Duodenal mucosa (tissue), 2 donors: ENCODE results near the gene CBFA2T2.

Source experiments
- H3K27ac ChIP-seq: one replicate; pipeline ENCODE4 v1.7.0; 2013; ENCODE audit warnings: low read depth, low read length
- H3K27me3 ChIP-seq, 2 donors: one replicate each; pipeline ENCODE4 v1.7.0; 2013; ENCODE audit warnings: low read length in 2 of 2, control low read depth in 1 of 2; ENCODE audit not compliant: insufficient read depth in 2 of 2, control insufficient read depth in 1 of 2
- H3K36me3 ChIP-seq, 2 donors: one replicate each; pipeline ENCODE4 v1.7.0; 2013; ENCODE audit warnings: low read length in 2 of 2, control low read depth in 1 of 2; ENCODE audit not compliant: insufficient read depth in 2 of 2, control insufficient read depth in 1 of 2
- H3K4me1 ChIP-seq, 2 donors: one replicate each; pipeline ENCODE4 v1.7.0; 2013; ENCODE audit warnings: low read length in 2 of 2, control low read depth in 1 of 2; ENCODE audit not compliant: insufficient read depth in 2 of 2, control insufficient read depth in 1 of 2
- H3K4me3 ChIP-seq, 2 donors: one replicate each; pipeline ENCODE4 v1.7.0; 2013; ENCODE audit warnings: low read length in 2 of 2, low read depth in 1 of 2
- H3K9ac ChIP-seq, 2 donors: one replicate each; pipeline ENCODE4 v1.7.0; 2013; ENCODE audit warnings: low read length in 2 of 2, low read depth in 1 of 2
- H3K9me3 ChIP-seq, 2 donors: one replicate each; pipeline ENCODE4 v1.7.0; 2013; ENCODE audit warnings: low read length in 2 of 2, control low read depth in 1 of 2; ENCODE audit not compliant: control insufficient read depth in 1 of 2

Gene CBFA2T2

DNA sequence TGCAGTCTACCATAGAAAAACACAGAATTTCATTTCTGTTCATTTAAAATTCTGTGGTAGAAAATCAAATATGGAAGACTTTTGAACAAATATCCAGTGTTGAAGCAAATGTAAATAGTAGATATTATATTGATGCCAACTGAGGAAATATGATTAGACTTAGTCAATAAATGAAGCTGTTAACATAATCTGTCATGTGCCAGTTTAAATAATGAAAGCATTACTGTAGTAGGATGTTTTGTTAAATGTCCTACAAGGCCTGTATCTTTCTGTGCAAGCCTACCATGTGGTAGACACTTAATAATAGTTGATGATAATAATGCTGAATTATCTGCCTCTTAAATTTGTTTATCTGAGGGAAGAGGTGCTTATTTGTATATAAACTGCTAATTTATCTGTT, 55.9 kb downstream of the CBFA2T2 start:
- H3K36me3 ChIP-seq, result peaks cover under 1 to 2% of the 10 kb centered on the region in 2 donors
- H3K9me3 ChIP-seq, result no peaks in the 10 kb centered on the region
- H3K27ac ChIP-seq, result no peak overlapping the region
- no peaks in the 10 kb centered on the region for H3K27me3 ChIP-seq
- H3K9ac ChIP-seq, result no peak overlapping the region
- H3K4me1 ChIP-seq, result peaks cover 6 to 7% of the 10 kb centered on the region in 2 donors
- no peak overlapping the region for H3K4me3 ChIP-seq

GRCh38 chr20:33549229-33549999, 59.5 kb downstream of the CBFA2T2 start:
- peaks cover 0 to 5% of the 10 kb centered on the region in 2 donors for H3K4me1 ChIP-seq
- no peaks in the 10 kb centered on the region for H3K9me3 ChIP-seq
- H3K27ac ChIP-seq, result no peak overlapping the region
- H3K27me3 ChIP-seq, result no peaks in the 10 kb centered on the region
- no peak overlapping the region for H3K9ac ChIP-seq
- H3K4me3 ChIP-seq, result no peak overlapping the region
- peaks cover 3 to 4% of the 10 kb centered on the region in 2 donors for H3K36me3 ChIP-seq

GRCh38 chr20:33551778-33552177, 61.9 kb downstream of the CBFA2T2 start:
- no peak overlapping the region for H3K4me3 ChIP-seq
- no peak overlapping the region for H3K9ac ChIP-seq
- no peak overlapping the region for H3K27ac ChIP-seq
- no peaks in the 10 kb centered on the region for H3K27me3 ChIP-seq
- H3K9me3 ChIP-seq, result no peaks in the 10 kb centered on the region
- peaks cover 3 to 4% of the 10 kb centered on the region in 2 donors for H3K36me3 ChIP-seq
- H3K4me1 ChIP-seq, result peaks cover 12 to 18% of the 10 kb centered on the region in 2 donors

GRCh38 chr20:33552519-33552918, 62.6 kb downstream of the CBFA2T2 start:
- H3K9ac ChIP-seq, result no peak overlapping the region
- no peak overlapping the region for H3K4me3 ChIP-seq
- H3K36me3 ChIP-seq, result peaks cover 3 to 4% of the 10 kb centered on the region in 2 donors
- H3K27me3 ChIP-seq, result no peaks in the 10 kb centered on the region
- no peaks in the 10 kb centered on the region for H3K9me3 ChIP-seq
- H3K4me1 ChIP-seq, result peaks cover 12 to 18% of the 10 kb centered on the region in 2 donors
- no peak overlapping the region for H3K27ac ChIP-seq

DNA sequence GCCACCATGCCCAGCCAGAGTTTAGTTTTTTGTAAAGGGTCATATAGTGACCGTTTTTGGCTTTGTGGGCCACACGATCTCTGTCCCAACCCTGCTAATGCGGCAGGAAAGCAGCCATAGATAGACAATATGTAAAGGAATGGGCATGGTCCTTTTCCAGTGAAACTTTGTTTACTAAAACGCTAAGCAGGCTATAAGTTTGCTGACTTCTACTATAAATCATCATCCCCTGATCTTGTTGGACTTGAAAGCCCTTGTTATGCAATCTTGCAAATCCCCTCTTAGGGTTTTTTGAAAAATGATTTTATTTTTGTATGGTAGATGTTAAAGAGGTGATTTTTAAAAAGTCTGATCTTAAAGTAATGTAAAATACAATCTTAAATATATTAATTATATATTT, 63.6 kb downstream of the CBFA2T2 start:
- Histone ChIP-seq H3K4me3 (no peak overlapping the region), H3K36me3 (peaks cover 3 to 4% of the 10 kb centered on the region in 2 donors), H3K27me3 (no peaks in the 10 kb centered on the region), H3K9me3 (no peaks in the 10 kb centered on the region), H3K27ac (no peak overlapping the region), H3K4me1 (peaks cover 12 to 18% of the 10 kb centered on the region in 2 donors), H3K9ac (no peak overlapping the region)

DNA sequence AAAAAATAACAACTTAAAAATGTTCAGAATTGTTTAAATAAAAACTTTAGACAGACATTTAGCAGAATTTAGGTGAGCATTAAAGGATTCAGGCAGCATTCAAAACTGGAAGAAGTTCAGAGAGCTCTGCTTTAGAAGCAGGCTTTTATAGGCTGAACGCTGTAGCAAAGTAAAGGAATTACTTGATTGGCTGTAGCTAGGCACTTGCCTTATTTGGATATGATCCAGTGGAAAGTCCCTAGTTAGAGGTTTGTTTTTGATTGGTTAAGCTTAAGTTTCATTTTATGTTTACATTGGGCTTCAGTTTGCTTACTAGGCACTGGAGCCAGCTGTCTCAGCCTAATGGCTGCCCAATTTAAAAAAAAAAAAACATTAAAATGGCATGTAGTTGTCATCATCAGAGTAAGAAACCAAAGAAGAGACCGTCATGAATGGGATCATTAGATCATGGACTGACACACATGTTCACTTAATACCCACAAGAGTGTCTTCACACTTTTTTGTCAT, 65.1 kb downstream of the CBFA2T2 start:
- H3K27ac ChIP-seq, result peak overlapping the region; percentile 64
- peaks cover 3 to 4% of the 10 kb centered on the region in 2 donors for H3K36me3 ChIP-seq
- H3K4me3 ChIP-seq, result peak overlapping the region; percentile 16 to 32
- no peaks in the 10 kb centered on the region for H3K27me3 ChIP-seq
- no peaks in the 10 kb centered on the region for H3K9me3 ChIP-seq
- H3K9ac ChIP-seq, result peak overlapping the region; percentile 22 to 28
- H3K4me1 ChIP-seq, result peaks cover 12 to 18% of the 10 kb centered on the region in 2 donors

- Histone ChIP-seq H3K9ac (no peak overlapping the region), H3K27me3 (no peaks in the 10 kb centered on the region), H3K4me3 (no peak overlapping the region), H3K36me3 (peaks cover 2 to 3% of the 10 kb centered on the region in 2 donors), H3K4me1 (peaks cover 12 to 18% of the 10 kb centered on the region in 2 donors), H3K27ac (peak overlapping the region; percentile 64), H3K9me3 (no peaks in the 10 kb centered on the region)
Observed at GRCh38 chr20:33555755-33556154, 65.9 kb downstream of the CBFA2T2 start.

DNA sequence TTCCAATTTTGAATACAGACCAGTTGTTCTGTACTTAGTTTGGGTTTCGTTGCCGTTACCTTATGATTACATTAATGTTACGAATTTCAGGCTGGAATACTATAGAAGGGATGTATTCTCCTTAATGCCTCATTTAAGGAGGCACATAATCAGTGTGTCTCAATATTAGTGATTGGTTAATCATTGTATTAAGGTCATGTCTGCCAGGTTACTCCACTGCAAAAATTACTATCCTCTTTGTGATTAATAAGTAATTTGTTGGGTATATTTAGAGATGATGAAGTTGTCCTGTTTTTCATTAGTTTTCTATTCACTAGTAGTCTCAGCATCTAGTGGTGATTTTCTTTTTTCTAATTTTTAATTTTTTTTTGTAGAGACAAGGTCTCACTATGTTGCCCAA, 66.3 kb downstream of the CBFA2T2 start:
- Histone ChIP-seq H3K27me3 (no peaks in the 10 kb centered on the region), H3K4me1 (peaks cover 12 to 18% of the 10 kb centered on the region in 2 donors), H3K36me3 (no peaks in the 10 kb centered on the region), H3K9me3 (no peaks in the 10 kb centered on the region), H3K9ac (no peak overlapping the region), H3K27ac (no peak overlapping the region), H3K4me3 (no peak overlapping the region)

- H3K36me3 ChIP-seq, result no peaks in the 10 kb centered on the region
- H3K4me3 ChIP-seq, result no peak overlapping the region
- H3K9ac ChIP-seq, result no peak overlapping the region
- H3K4me1 ChIP-seq, result peaks cover 21 to 23% of the 10 kb centered on the region in 2 donors
- no peaks in the 10 kb centered on the region for H3K27me3 ChIP-seq
- H3K9me3 ChIP-seq, result no peaks in the 10 kb centered on the region
- no peak overlapping the region for H3K27ac ChIP-seq
Observed at GRCh38 chr20:33558348-33559144, 68.7 kb downstream of the CBFA2T2 start.

GRCh38 chr20:33559212-33559611, 69.3 kb downstream of the CBFA2T2 start:
- no peak overlapping the region for H3K4me3 ChIP-seq
- peaks cover 18 to 23% of the 10 kb centered on the region in 2 donors for H3K4me1 ChIP-seq
- H3K27ac ChIP-seq, result no peak overlapping the region

More at GRCh38 chr20:33559212-33559611, 69.3 kb downstream of the CBFA2T2 start:
- Histone ChIP-seq H3K27me3 (no peaks in the 10 kb centered on the region), H3K9me3 (no peaks in the 10 kb centered on the region), H3K9ac (no peak overlapping the region), H3K36me3 (no peaks in the 10 kb centered on the region)
